ENCODE measurements around the gene ANXA11. TPM values are rescaled to one million over a fixed set of nuclear protein-coding genes. Genes with fewer than 3 reads are reported as not detected.

The ANXA11 gene
- total and polyA plus RNA-seq, 2 of the 8 experiments (the other 6 are each of a cell fraction or from before 2014, with no cell fraction given) = 40.5 to 84.9 TPM

DNA sequence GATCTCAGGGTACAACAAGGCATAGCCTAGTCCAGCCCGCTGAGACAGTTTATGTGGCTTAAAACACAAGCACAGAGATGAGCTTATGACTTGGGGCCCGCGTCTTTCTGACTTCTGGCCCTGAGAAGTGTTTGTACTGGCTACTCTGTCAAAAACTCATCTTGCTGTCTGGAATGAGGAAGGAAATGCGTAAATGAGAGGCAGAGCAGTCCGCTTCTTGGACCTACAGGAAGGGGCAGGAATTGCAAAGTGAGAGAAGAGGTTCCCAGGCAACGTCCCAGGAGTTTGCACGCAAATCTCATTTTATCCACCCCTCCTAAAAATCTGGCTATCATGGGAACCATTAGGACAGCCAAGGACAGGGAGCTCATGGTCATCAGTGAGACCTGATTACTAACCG is 5.5 kb downstream of the ANXA11 start:
- Histone ChIP-seq H4K8ac (ENCODE audit: extremely low read depth, insufficient read depth, low read length) (no peak overlapping the region), H2BK12ac (ENCODE audit: low read depth, low read length) (no peak overlapping the region), H3K27ac (ENCODE audit: low read depth, low read length) (no peak overlapping the region), H2AK5ac (ENCODE audit: low read depth, low read length) (peak overlapping the region; percentile 13; the same call in 1 of the 2 replicates), H2AFZ (ENCODE audit: low read length) (no peak overlapping the region), H3K9me3 (ENCODE audit: insufficient read depth in 2 of 2, low read depth in 1 of 2, low read length in 1 of 2) (no peaks in the 10 kb centered on the region), H3K56ac (replicated peaks; ENCODE audit: insufficient read length, low read depth, low read length) (no peak overlapping the region), H3K9ac (replicated peaks in 1 of 4; ENCODE audit: extremely low read depth in 1 of 4, low read depth in 3 of 4, low read length in 3 of 4) (no peak overlapping the region), H2BK20ac (ENCODE audit: low read length) (no peak overlapping the region), H3K27me3 (replicated peaks in 1 of 4; ENCODE audit: control insufficient read depth in 3 of 4, extremely low read depth in 1 of 4, insufficient read depth in 3 of 4, low read length in 3 of 4) (peaks cover 0 to 8% (median 2%) of the 10 kb centered on the region in 4 experiments; a peak in 3 of 7 replicates), H3K23me2 (ENCODE audit: low read depth, low read length) (peaks cover 4% of the 10 kb centered on the region; the same call in 1 of the 2 replicates), H2BK120ac (replicated peaks; ENCODE audit: low read depth, low read length) (no peak overlapping the region), H3K36me3 (ENCODE audit: control insufficient read depth in 2 of 4, insufficient read depth in 4 of 4, low read length in 3 of 4) (no peaks in the 10 kb centered on the region; a peak in 1 of 8 replicates), H3K14ac (ENCODE audit: insufficient read length) (no peak overlapping the region), H4K20me1 (replicated peaks in 1 of 2; ENCODE audit: control insufficient read depth in 1 of 2, insufficient read depth in 2 of 2, low read length in 2 of 2) (peaks cover 3 to 18% of the 10 kb centered on the region in 2 experiments), H3K79me1 (ENCODE audit: low read depth, low read length) (peaks cover 14% of the 10 kb centered on the region), H3K4me2 (ENCODE audit: insufficient read depth in 1 of 2, low read depth in 2 of 2, low read length in 2 of 2) (no peak overlapping the region), H2BK15ac (ENCODE audit: low read length) (no peak overlapping the region), H3K4ac (replicated peaks; ENCODE audit: insufficient read length, low read depth, low read length) (no peak overlapping the region), H3K4me3 (ENCODE audit: extremely low read depth in 1 of 4, insufficient read depth in 2 of 4, low read depth in 3 of 4, low read length in 4 of 4) (no peak overlapping the region), H3K18ac (ENCODE audit: extremely low read depth, low read length) (no peak overlapping the region), H2BK5ac (ENCODE audit: low read depth, low read length) (no peak overlapping the region), H4K5ac (ENCODE audit: insufficient read length, low read depth, low read length) (no peak overlapping the region), H4K91ac (replicated peaks; ENCODE audit: insufficient read length, low read length) (no peak overlapping the region), H3K23ac (ENCODE audit: insufficient read length) (no peak overlapping the region), H3K4me1 (replicated peaks in 1 of 4; ENCODE audit: control insufficient read depth in 3 of 4, insufficient read depth in 4 of 4, low read length in 3 of 4) (peaks cover 7 to 18% (median 12%) of the 10 kb centered on the region in 4 experiments), H3K79me2 (ENCODE audit: control insufficient read depth in 1 of 2, insufficient read depth in 2 of 2, low read length in 2 of 2) (peaks cover 3 to 62% of the 10 kb centered on the region in 2 experiments)
- FAIRE-seq (no peak), DNase-seq (ENCODE audit: low read depth in 1 of 2, low spot score in 2 of 2) (no peak)
- POLR2A ChIA-PET (ENCODE audit: partially characterized antibody) = interaction anchor here (1.2 kb wide), 1 partner anchor 8 kb away, joined by 5 read pairs; no protein-coding TSS in a partner anchor
- WGBS, 2 experiments (ENCODE audit: extremely low coverage in 1 of 2, insufficient coverage in 1 of 2, insufficient read length in 1 of 2, insufficient replicate concordance in 2 of 2, low coverage in 1 of 2, low lambda C conversion rate in 2 of 2, missing lambda C conversion rate in 1 of 2) = 80% methylated on average over 8 of the region's 8 CpGs; no CpG with 5 or more reads in 1 of the 2 experiments
- TF ChIP-seq CTCF (IDR thresholded peaks at IDR 0.05; ENCODE audit: control extremely low read depth in 1 of 3, insufficient read depth in 1 of 3, low read depth in 1 of 3, low read length in 3 of 3) (peak in 1 of 3 experiments; percentile 17; a peak in 1 of 4 replicates), SP1 (IDR thresholded peaks at IDR 0.05; ENCODE audit: low read depth, low read length) (no peak)
- CTCF ChIA-PET (ENCODE audit: partially characterized antibody) = interaction anchor here (0.6 to 2.2 kb wide), 4 partner anchors 10 to 86 kb away, joined by 3 to 7 read pairs (median 4); no protein-coding TSS in a partner anchor
